OCI-LY7 (cell line): Measurements from ENCODE around the gene CHAF1A. TPM values are rescaled to one million over a fixed set of nuclear protein-coding genes. Genes with fewer than 3 reads are reported as not detected.

Experiments
- BruUV-seq: library from RNA; stranded (reverse); fragments of 400-500 nt; replicated peaks from 2 replicates; lab custom pipeline; 2021; lab: Mats Ljungman, UMichigan
- CTCF ChIA-PET: fragments of 300-600 bp; sonication (Branson Sonifier 250); formaldehyde crosslinking; loops from one replicate; lab custom pipeline; 2022; ENCODE audit warnings: antibody characterized with exemption; ENCODE audit not compliant: unreplicated experiment; lab: Charles Lee
- POLR2A ChIA-PET: fragments of 300-600 bp; sonication (Branson Sonifier 250); formaldehyde crosslinking; loops from one replicate; lab custom pipeline; 2022; ENCODE audit warnings: antibody characterized with exemption; lab: Charles Lee
- DNase-seq: peaks from one replicate; pipeline ENCODE4 v3.0.0-alpha.2; 2015; ENCODE audit warnings: low spot score
- H2AFZ ChIP-seq: fragments of 200-600 bp; sonication (generic), shearing (Covaris generic); 2 replicates; pipeline ENCODE4 v1.6.1; 2014; ENCODE audit warnings: mild to moderate bottlenecking, antibody characterized with exemption, low read length, moderate library complexity
- H3K27ac ChIP-seq: fragments of 200-600 bp; sonication (generic); 2 replicates; pipeline ENCODE4 v1.5.1; 2014; ENCODE audit warnings: mixed run types, low read depth, mild to moderate bottlenecking, moderate library complexity, low read length, inconsistent platforms; ENCODE audit not compliant: poor library complexity, severe bottlenecking
- H3K36me3 ChIP-seq: fragments of 200-600 bp; sonication (generic); 2 replicates; pipeline ENCODE4 v1.6.1; 2014; ENCODE audit warnings: mild to moderate bottlenecking, antibody characterized with exemption, low read length, moderate library complexity, mixed read lengths; ENCODE audit not compliant: insufficient read depth
- H3K4me1 ChIP-seq: fragments of 200-600 bp; sonication (generic); 2 replicates; pipeline ENCODE4 v1.5.1; 2014; ENCODE audit warnings: mild to moderate bottlenecking, low read length; ENCODE audit not compliant: insufficient read depth, poor library complexity, severe bottlenecking
- H3K4me2 ChIP-seq: fragments of 200-600 bp; sonication (generic); 2 replicates; pipeline ENCODE4 v1.6.1; 2014; ENCODE audit warnings: mild to moderate bottlenecking, low read length
- H3K4me3 ChIP-seq: fragments of 200-600 bp; sonication (generic); 2 replicates; pipeline ENCODE4 v1.5.1; 2014; ENCODE audit warnings: mild to moderate bottlenecking, low read depth, low read length; ENCODE audit not compliant: poor library complexity, severe bottlenecking
- H3K79me2 ChIP-seq: fragments of 200-600 bp; sonication (generic); 2 replicates; pipeline ENCODE4 v1.6.1; 2016; ENCODE audit warnings: low read depth, mild to moderate bottlenecking, low read length, moderate library complexity, mixed read lengths; ENCODE audit not compliant: insufficient read depth
- H3K9me2 ChIP-seq: fragments of 200-600 bp; sonication (generic); 2 replicates; pipeline ENCODE4 v1.6.1; 2016; ENCODE audit warnings: mild to moderate bottlenecking, low read length, mixed read lengths; ENCODE audit not compliant: insufficient read depth
- H3K9me3 ChIP-seq: fragments of 200-600 bp; sonication (generic); 2 replicates; pipeline ENCODE4 v1.6.1; 2014; ENCODE audit warnings: mild to moderate bottlenecking, mixed run types, low read length, mixed read lengths
- H4K20me1 ChIP-seq: fragments of 200-600 bp; sonication (generic); 2 replicates; pipeline ENCODE4 v1.6.1; 2014; ENCODE audit warnings: mild to moderate bottlenecking, antibody characterized with exemption, low read length, moderate library complexity, mixed read lengths; ENCODE audit not compliant: insufficient read depth
- EZH2phosphoT487 ChIP-seq: fragments of 200-600 bp; sonication (generic); IDR thresholded peaks from 2 replicates; pipeline ENCODE4 v1.6.1; 2018; ENCODE audit warnings: low read depth, borderline replicate concordance, mild to moderate bottlenecking, mixed run types, antibody characterized with exemption, low read length, moderate library complexity, mixed read lengths
- intact Hi-C: fragments of 100-400 bp; cut with micrococcal nuclease; formaldehyde crosslinking; loops from one replicate; pipeline ENCODE4 v1.10.0; 2022; ENCODE audit not compliant: unreplicated experiment
- total RNA-seq, 2 experiments: library from RNA; depleted of rRNA in 1 of 2; stranded (reverse); fragments of >200 nt in 1 of 2; shearing (Covaris generic) in 1 of 2; gene quantifications; 2 replicates each; pipeline ENCODE4 v1.2.3, GENCODE V29; 2014 to 2022
- TF ChIP-seq, protein P1 (sequence below): fragments of 200-600 bp; sonication (generic); conservative IDR thresholded peaks from 2 replicates; pipeline ENCODE4 v1.5.1; 2014; ENCODE audit warnings: mild to moderate bottlenecking, antibody characterized with exemption, low read length, moderate library complexity, mixed read lengths

Gene CHAF1A
- total RNA-seq, 2 experiments from 2014 or later: 107 to 119 TPM

DNA sequence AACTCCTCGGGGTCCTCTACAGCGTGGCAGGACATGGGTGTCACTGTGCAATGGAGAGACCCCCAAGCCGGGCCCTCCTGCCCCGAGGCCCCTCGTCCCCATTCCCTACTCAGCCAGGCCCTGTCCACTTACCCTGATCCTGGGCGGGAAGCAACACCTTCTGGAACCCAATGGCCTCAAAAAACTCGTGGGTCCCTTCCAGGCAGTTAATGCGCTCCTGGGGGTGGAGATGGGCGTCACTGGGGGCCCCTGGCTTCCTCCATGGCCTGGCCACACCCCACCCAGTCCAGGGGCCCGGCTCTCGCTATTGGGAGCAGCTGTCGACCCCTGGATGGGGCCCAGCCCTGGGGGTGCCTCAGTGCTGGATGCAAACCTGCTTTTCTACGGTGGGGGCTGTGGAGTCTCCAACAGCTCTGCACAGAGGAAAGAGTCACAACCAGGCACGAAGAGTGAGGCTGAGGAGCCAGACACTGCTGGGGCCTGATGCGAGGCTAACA is 44.3 kb downstream of the CHAF1A start:
- H3K4me3 ChIP-seq: no peak overlapping the region
- no peaks in the 10 kb centered on the region for H3K79me2 ChIP-seq
- DNase-seq: no peak
- no TSS peak for BruUV-seq
- TF ChIP-seq EZH2phosphoT487: no peak
- TF ChIP-seq, protein P1, sequence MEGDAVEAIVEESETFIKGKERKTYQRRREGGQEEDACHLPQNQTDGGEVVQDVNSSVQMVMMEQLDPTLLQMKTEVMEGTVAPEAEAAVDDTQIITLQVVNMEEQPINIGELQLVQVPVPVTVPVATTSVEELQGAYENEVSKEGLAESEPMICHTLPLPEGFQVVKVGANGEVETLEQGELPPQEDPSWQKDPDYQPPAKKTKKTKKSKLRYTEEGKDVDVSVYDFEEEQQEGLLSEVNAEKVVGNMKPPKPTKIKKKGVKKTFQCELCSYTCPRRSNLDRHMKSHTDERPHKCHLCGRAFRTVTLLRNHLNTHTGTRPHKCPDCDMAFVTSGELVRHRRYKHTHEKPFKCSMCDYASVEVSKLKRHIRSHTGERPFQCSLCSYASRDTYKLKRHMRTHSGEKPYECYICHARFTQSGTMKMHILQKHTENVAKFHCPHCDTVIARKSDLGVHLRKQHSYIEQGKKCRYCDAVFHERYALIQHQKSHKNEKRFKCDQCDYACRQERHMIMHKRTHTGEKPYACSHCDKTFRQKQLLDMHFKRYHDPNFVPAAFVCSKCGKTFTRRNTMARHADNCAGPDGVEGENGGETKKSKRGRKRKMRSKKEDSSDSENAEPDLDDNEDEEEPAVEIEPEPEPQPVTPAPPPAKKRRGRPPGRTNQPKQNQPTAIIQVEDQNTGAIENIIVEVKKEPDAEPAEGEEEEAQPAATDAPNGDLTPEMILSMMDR: no peak
- H2AFZ ChIP-seq: no peak overlapping the region
- no peak overlapping the region for H3K27ac ChIP-seq
- ChIA-PET POLR2A (no interaction called here), CTCF (no interaction called here)
- intact Hi-C loops: no loop called here
- no peaks in the 10 kb centered on the region for H3K9me2 ChIP-seq
- H3K4me2 ChIP-seq: no peak overlapping the region
- peaks cover 94% of the 10 kb centered on the region for H3K36me3 ChIP-seq
- peaks cover 8% of the 10 kb centered on the region for H3K4me1 ChIP-seq
- no peaks in the 10 kb centered on the region for H3K9me3 ChIP-seq
- H4K20me1 ChIP-seq: no peaks in the 10 kb centered on the region; the same call in 1 of the 2 replicates

DNA sequence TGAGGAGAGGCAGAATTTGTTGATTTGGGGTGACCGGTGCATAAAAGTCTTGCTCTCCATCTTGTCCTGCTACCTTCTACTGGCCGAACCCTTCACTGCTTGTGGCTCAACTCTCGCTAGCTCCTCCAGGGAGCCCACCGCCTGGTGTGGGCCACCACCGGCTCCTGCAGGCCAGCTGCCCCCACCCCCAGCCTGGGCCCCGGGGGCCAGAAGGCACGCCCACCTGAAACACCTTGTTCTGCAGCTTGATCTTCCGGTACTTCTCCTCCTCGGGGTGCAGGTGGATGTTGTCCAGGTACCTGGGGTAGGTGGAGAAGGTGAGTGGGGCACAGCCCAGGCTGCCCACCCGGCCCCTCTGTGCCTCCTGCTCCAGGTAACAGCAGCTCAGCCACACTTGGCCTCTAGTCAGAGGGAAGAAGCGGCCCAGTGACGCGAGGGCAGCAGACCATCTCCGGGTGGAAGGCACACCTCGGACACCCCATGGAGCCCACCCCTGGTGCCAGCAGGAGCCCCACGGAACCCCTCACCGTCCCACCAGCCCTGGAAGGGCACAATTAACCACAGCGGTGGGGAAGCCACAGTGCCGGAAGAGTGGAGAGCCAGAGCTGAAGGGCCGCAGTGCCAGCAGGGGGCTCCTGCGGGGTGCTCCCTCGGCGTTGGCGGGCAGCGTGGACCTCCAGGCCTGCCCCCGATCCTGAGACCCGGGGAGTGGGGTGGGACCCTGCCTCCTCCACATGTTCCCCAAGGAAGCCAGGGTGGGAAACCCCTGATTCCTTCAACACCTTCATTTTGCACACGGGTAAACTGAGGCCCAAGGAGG is 45.1 kb downstream of the CHAF1A start:
- BruUV-seq: no TSS peak
- H3K9me3 ChIP-seq: no peaks in the 10 kb centered on the region
- H3K4me3 ChIP-seq: no peak overlapping the region
- H3K9me2 ChIP-seq: no peaks in the 10 kb centered on the region
- ChIA-PET POLR2A (no interaction called here), CTCF (no interaction called here)
- no peaks in the 10 kb centered on the region; the same call in 1 of the 2 replicates for H4K20me1 ChIP-seq
- no peaks in the 10 kb centered on the region for H3K4me1 ChIP-seq
- TF ChIP-seq, protein P1: no peak
- TF ChIP-seq EZH2phosphoT487: no peak
- H3K79me2 ChIP-seq: no peaks in the 10 kb centered on the region
- no peak overlapping the region for H2AFZ ChIP-seq
- DNase-seq: no peak
- intact Hi-C loops: no loop called here
- no peak overlapping the region for H3K27ac ChIP-seq
- H3K4me2 ChIP-seq: no peak overlapping the region
- peaks cover 87% of the 10 kb centered on the region for H3K36me3 ChIP-seq
